GM21447 (cell line): ENCODE results near the gene RANBP1.

Experiments
- ATAC-seq: cut with Tn5 transposase; IDR thresholded peaks from one replicate; pipeline ENCODE4 v1.9.1; 2021; ENCODE audit not compliant: unreplicated experiment

RANBP1 gene

GRCh38 chr22:20087319-20088262 lies 28.3 kb upstream of the RANBP1 start:
- ATAC-seq = no peak

- ATAC-seq = no peak
These were observed 27.6 kb upstream of the RANBP1 start for GRCh38 chr22:20088263-20088648.

DNA sequence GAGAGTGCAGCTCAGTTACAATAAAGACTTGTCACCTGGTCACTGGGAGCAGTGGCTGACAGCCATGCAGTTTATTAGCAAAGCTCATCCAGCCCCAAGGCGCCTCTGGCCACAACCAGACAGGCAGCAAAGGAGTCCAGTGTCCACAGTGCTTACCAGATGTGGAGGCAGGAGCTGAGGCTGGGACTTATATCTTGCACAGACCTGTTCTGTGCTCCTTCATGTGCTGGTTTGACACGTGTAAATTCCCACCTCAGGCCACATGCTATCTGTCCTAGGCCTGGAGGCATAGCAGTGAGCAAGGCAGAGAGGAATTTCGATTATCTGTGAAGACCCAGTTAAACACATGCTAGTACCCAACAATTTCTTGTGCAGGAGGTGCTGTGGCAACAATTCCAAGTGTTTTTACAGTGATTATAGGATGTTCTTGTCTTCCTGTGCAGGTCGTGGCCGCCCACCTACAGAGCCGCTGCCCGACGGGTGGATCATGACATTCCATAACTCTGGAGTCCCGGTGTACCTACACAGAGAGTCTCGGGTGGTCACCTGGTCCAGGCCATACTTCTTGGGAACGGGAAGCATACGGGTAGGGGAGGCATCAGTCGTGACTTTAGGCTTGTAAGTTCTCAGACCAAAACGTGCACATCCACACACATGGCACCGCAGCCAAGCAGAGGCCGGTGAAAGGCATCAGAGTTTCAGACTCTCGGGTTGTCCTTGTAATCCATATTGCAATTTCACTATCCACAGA lies 26.5 kb upstream of the RANBP1 start:
- ATAC-seq = no peak

GRCh38 chr22:20089977-20090729 lies 25.8 kb upstream of the RANBP1 start:
- ATAC-seq = no peak

- no peak for ATAC-seq
These were observed 25.1 kb upstream of the RANBP1 start for GRCh38 chr22:20090730-20091240.

DNA sequence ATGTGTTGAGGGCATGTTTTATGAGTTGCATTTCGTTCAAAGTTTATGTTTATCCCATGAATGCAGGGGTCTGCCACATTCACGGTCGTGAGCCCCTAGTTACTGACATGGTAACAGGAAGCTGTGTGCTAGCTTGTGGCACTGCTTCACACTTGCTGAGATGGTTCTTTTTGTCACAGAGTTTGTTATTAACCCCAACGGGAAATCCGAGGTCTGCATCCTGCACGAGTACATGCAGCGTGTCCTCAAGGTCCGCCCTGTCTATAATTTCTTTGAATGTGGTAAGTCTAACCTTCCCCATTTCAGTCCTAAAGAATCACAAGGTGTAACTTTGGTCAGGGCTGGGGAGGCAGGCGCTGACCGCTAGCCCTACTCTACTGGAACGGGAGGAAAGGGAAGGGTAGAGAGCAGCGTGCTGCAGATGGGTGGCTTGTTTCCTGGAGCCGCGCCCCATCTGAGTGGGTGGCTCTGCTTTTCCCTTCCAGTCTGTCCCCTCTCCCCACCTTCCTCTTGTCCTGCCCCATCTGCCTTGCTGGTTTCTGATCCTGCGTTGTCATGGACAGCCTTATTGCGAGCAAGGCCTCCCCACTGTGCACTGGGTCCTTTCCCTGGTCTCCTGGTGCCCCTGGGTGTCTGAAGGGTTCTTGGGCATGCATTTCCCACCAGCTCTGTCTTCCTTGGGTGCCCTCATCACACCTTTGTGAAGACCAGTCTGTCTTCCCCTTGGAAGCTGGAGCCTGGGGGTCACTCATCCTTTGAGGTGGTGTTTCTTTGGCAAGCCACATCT lies 24.0 kb upstream of the RANBP1 start:
- ATAC-seq = no peak

- no peak for ATAC-seq
These were observed 23.4 kb upstream of the RANBP1 start for GRCh38 chr22:20092477-20092854.

GRCh38 chr22:20093418-20094196 lies 22.3 kb upstream of the RANBP1 start:
- no peak for ATAC-seq

GRCh38 chr22:20094197-20094807 lies 21.6 kb upstream of the RANBP1 start:
- no peak for ATAC-seq

GRCh38 chr22:20095521-20095920 lies 20.4 kb upstream of the RANBP1 start:
- no peak for ATAC-seq

DNA sequence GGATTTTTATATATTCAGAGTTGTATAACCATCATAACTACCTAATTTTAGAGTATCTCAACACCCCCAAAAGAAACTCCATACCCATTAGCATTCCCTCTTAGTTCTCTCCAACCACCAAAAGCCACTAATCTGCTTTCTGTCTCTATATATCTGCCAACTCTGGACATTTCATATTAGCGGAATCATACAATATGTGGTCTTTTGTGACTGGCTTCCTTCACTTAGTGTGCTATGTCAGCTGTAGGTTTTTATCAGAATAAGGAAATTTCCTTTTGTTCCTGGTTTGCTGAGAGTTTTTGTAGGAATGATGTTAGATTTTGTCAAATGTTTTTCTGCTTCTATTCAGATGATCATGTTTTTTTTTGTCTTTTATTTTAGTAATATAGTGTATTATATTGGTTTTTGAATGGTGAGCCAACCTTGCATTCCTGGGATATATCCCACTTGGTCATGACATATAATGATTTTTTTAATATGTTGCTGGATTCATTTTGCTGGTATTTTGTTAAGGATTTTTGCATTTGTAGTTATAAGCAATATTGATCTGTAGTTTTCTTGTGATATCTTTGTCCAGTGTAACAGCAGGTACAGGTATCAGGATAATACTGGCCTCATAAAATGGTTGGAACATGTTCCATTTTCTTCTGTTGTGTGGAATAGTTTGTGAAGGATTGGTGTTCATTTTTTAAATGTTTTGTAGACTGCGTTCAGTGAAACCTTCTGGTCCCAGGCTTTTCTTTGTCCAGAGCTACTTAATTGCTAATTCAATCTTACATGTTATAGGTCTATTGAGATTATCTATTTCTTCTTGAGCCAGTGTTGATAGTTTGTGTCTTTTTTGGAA lies 19.1 kb upstream of the RANBP1 start:
- ATAC-seq = no peak

DNA sequence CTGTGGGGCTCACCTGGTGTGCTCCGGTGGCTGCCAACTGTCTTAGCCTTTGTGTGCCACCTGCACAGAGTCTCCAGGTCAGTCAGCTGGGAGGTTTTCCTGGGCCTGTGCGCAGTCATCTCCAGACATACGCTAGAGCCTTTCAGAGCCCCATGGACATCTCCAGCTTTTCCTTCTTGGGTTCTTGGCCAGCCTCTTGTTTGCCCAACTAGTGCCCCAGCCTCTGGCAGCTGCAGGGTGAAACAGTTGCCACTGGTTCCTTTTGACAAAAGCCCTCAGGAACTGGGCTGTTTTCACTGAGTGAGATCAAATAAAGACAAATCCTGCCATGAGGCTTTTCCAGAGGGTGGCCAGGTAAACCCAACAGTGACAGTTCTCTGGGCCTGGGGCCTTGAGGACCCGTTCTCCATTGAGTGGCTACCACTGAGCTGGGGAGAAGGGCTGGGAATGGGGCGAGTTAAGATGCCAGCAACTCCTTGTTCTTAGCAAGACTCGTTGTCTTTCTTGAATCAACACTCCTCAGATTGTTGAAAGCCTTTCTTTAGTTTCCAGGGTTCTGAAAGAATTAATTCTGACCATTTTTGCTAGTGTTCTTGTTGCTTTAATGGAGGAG lies 16.7 kb upstream of the RANBP1 start:
- no peak for ATAC-seq

DNA sequence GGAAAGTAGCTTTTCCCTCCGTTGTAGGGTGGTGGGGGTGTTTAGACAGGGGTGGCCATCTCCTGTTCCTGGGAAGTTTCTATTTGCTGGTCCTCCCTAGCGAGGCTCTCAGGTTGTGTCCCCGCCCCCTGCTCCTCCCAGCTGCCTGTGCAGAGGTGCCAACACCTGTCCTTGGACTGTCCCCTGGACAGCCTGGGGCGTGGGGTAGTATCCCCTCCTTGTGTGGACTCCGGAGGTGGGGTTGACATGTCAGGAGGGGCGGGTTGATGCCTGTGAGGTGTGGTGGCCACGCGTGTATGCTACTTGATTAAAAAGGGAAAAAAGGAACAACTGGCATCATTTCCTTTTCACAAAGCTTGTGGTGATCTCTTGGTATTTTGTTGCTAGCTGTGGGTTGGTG lies 14.3 kb upstream of the RANBP1 start:
- ATAC-seq = no peak

DNA sequence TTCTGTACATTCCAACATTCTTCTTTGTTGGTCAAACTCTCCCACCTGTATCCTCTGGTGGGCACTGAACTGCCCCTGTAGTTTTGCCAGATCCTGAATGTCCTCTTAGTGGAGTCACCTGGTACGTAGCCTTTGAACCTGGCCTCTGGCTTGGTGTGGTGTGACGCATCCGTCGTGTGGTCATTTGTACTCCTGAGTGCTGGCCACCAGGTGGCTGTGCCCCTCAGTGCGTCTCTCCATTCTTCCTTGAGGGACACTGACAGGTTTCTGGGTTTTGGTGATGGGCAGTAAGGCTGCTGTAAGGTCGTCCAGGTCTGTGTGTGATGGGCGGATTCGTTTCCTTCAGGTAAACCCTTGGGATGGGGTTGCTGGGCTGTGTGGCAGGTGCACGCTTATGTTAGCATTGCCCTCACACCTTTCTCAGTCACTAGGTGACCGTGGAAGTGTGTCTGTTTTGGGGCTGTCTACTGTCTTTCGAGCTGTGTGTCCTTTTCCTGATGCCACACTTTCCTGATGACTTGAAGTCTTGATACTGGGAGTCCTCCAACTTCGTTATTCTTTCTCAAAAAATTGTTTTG lies 13.6 kb upstream of the RANBP1 start:
- no peak for ATAC-seq

DNA sequence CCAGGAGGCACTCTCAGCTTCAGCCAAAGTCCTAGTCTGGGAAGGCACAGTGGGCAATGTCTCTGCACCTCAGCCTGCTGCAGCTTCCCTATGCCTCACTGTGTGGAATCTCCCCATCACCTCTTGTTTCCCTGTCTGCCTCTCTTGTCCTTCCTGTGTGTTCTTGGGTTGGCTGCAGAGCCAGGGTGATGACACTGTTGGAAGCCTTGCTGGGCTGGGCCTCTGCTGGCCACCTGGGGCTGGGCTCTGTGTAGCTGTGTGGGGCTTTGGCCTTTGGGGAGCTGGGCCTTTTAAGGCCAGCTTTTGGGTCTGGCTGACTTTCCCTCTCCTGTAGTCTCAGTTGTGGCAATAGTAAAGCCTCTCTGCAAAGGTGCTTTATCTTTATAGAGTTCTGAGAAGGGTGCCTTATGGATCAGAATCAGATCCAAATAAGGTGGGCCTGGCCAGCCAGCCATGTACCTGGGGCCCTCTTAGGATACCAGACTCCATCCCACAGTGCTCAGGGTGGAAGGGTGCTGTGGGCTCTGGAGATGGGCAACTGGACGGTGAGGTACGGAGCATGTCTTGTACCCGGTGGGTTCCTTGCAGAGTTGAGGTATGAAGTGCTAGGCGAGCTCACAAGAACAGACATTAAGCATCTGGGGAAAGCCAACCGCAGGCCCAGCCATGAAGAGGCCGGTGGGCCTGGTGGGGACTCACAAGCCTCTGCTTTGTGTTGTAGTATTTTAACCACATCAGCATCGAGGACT lies 10.3 kb upstream of the RANBP1 start:
- ATAC-seq = no peak

DNA sequence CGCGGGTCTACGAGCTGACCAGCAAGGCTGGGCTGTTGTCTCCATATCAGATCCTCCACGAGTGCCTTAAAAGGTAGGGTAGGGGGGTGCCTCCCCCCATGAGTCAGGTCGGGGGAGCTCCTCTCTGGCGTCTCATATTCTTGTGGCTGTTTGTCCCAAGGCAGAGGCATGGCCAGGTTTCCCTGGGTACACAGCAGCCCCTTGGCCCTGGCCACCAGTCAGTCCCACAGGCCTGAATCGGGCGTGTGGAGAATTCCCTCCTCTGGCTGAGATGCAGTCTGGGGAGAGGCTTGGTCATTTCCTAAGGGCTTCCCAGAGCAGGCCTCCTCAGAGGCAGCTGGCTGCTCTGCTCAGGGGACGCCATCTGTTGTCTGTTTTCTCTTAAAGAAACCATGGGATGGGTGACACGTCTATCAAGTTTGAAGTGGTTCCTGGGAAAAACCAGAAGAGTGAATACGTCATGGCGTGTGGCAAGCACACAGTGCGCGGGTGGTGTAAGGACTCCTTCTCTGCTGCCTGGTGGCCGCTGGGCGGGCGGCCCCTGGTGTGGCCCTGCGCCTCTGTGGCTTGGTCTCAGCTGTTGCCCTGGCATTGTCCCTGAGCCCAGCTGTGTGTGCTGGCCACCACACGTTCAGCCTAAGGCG lies 9.6 kb upstream of the RANBP1 start:
- ATAC-seq = no peak
